Vagina (tissue), 2 donors: ENCODE results near the gene GANAB.

Source experiments
- POLR2A ChIP-seq, 2 donors: fragments of 450-650 bp; IDR thresholded peaks; one replicate each; pipeline ENCODE4 v1.6.1; 2017; ENCODE audit warnings: antibody characterized with exemption in 2 of 2, mild to moderate bottlenecking in 2 of 2, moderate library complexity in 2 of 2
- TF ChIP-seq, protein P1 (sequence below), 3 experiments: fragments of 450-650 bp in 2 of 3; fragments of 200-600 bp in 1 of 3; sonication (generic) in 1 of 3; IDR thresholded peaks; one replicate each; pipeline ENCODE4 v1.5.1; 2017 to 2019; ENCODE audit warnings: antibody characterized with exemption in 3 of 3, mild to moderate bottlenecking in 2 of 3, moderate library complexity in 2 of 3

- TF ChIP-seq, protein P1, sequence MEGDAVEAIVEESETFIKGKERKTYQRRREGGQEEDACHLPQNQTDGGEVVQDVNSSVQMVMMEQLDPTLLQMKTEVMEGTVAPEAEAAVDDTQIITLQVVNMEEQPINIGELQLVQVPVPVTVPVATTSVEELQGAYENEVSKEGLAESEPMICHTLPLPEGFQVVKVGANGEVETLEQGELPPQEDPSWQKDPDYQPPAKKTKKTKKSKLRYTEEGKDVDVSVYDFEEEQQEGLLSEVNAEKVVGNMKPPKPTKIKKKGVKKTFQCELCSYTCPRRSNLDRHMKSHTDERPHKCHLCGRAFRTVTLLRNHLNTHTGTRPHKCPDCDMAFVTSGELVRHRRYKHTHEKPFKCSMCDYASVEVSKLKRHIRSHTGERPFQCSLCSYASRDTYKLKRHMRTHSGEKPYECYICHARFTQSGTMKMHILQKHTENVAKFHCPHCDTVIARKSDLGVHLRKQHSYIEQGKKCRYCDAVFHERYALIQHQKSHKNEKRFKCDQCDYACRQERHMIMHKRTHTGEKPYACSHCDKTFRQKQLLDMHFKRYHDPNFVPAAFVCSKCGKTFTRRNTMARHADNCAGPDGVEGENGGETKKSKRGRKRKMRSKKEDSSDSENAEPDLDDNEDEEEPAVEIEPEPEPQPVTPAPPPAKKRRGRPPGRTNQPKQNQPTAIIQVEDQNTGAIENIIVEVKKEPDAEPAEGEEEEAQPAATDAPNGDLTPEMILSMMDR (IDR thresholded peaks at IDR 0.05): no peak
- no peak for TF ChIP-seq POLR2A (IDR thresholded peaks at IDR 0.05)
These were observed 36.1 kb upstream of the GANAB start for GRCh38 chr11:62682518-62682917.
